DLD1 (cell line): ENCODE data around the gene ATL1.
"Not testable (repeated sequence)": the region's sequence is repeated elsewhere in the genome, so short reads cannot be mapped to it uniquely, and the experiment has no call there.

Source experiments
- in situ Hi-C: cut with HindIII; loops from 2 replicates; pipeline ENCODE4 v1.10.0; 2017; ENCODE audit warnings: low sequenced_read_pairs

ATL1 gene

DNA sequence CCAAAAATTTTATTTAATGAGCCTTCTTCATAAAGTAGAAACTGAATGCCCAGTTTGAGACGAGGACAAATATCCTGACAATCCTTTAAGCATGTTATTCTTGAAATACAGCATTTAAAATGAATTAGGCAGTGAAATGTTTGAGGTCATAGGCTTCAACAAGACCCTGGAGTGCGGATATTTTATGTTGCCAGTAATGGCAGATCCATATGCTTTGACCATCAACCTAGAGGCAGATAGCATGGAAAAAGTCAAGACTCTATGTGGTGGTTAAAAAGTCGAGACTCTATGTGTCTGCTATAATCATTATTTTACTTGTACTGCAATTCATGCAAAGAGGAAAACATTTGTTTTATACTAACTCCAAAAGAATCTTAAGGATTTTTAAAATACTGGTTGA, 25.5 kb upstream of the ATL1 start:
- in situ Hi-C loops = no loop called here

DNA sequence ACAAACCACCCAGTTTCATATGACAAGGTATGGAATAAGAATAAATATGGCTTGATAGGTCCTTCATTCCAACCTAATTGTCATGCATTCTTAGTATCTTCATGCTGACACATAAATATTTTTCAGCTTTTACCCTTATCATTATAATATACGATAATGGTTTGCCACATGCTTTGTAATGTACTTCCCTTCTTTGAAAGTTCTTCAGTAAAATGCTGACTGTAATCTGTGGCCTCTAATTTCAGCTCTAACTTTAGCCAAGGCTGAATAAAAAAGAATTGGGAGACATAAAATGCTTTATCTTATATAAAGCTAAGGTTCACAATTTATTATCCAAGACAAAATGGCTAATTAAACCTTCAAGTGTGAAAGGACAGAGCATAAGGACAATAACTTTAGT, 24.9 kb upstream of the ATL1 start:
- in situ Hi-C loops = no loop called here

DNA sequence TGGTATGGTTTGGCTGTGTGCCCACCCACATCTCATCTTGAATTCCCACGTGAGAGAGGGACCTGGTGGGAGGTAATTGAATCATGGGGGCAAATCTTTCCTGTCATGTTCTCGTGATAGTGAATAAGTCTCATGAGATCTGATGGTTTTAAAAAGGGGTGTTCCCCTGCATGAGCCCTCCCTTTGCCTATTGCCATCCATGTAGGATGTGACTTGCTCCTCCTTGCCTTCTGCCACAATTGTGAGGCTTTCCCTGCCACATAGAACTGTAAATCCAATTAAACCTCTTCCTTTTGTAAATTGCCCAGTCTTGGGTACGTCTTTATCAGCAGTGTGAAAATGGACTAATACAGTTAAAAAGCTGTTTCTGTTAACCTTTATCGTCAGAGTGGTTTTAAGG, 21.9 kb upstream of the ATL1 start:
- in situ Hi-C loops = not testable (repeated sequence)

DNA sequence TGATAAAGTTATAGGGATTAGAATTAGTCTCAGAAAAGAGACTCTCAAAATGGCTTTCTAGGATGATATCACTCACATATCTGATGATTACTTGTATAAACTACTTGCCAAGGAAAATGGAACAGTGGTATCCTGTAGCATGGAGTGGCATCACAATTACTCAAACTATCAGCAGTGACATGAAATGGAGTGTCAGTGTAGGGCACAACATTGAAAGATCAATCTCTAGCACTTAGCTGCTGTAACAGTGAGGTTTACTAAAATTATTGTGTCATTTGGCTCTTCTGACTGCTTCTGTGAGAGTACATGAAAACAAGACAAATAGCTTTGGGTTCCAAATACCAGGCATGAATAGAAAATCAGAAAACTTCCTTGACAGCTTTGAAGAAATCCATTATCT, 20.9 kb upstream of the ATL1 start:
- in situ Hi-C loops = no loop called here

DNA sequence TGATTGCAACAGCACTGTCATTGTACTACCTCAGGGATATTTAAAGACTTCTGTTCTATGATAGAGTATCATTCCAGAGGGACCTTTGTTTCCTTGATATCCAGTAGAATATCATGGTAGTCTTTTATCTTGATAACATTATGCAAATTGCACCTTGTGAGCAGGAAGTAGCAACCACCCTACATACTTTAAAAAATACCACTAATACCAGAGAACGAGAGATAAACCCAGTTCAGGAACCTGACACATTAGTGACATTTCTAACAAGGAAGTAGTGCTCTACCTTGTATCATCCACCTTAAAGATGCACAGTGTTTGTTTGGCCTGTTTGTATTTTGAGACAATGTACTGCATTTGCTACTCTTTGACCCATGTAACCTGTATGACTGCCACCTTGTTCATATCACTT, 18.8 kb upstream of the ATL1 start:
- in situ Hi-C loops = no loop called here

DNA sequence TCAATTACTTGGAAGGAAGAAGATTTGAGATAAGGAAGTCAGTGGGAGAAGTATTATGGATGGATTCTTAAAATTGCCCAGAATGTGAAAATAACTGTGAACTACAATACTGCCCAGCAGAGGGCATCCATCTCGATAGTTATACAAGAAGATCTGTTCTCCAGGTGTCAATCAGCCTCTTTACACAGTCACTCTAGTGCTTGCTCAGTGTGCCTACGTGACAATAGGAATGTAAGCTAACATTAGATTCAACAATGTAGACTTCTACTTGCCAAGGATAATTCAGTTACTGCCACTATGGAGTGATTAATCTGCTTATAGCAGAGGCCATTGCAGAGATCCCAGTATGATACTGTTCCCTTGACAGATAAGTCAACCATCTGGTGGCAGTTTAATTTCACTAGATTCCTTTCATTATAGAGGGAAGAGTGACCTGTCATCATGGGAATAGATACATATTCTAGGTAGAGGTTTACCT, 17.0 kb upstream of the ATL1 start:
- in situ Hi-C loops = no loop called here

DNA sequence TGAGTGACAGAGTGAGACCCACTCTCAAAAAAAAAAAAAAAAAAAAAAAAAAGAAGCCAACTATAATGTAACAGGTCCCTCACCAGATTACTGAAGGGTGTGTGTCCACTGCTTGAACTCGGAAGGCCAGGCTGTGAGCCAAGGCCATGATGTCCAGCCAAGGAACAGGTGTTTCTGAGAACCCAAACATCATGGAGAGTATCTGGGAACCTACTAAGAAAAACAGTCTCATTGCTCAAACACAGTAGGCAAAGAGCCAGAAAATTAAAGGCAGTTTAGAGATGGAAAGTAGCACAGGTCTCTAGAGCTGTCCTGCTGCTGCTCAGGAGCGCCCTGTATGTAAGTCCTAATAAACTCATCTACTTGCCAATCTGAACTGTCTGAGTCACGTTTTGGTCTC, 15.0 kb upstream of the ATL1 start:
- in situ Hi-C loops = no loop called here

DNA sequence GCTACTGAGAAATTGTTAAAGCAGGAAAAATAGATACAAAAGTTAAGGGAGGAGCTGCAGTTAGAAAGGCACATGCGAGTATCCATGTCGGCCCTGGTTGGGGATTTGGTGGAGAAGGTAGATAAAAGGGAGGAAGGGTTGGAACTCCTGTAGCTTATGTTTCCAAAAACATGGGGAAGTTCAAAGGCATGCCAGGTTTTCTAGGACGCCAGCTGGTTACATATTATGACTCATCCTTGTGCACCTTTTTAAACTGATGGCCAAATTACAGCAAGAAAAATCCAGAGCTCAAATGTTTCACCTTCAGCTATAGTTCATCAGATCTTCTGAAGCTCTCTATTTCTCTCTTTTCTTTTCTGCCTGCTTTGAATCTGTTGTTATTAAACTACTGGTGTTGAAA, 14.3 kb upstream of the ATL1 start:
- in situ Hi-C loops = no loop called here

DNA sequence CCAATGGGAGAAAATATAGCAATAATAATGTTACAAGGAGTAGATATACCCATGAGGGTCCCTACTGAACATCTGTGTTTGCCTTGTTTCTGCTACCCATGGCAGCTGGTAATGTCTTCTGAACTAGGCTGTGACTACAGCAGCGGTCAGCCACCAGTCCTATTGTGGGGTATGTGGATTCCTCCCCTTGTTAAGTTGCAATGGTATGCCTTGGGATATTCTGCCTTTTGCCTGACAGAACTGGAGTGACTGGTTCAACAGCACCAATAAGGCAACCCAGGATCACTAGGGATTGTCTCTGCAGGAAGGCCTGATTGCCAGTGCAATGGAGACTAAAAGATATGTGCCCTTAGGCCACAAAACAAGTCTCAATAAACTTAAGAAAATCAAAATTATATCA, 9.7 kb upstream of the ATL1 start:
- in situ Hi-C loops = no loop called here

DNA sequence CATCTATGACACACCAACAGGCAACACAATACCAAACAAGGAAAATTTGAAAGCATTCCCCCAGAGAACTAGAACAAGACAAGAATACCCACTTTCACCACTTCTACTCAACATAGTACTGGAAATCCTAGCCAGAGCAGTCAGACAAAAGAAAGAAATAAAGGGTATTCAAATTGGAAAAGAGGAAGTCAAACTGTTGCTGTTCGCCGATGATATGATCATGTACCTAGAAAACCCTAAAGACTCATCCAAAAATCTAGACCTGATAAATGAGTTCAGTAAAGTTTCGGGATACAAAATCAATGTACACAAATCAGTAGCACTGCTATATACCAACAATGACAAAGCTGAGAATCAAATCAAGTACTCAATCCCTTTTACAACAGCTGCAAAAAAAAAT, 8.1 kb upstream of the ATL1 start:
- in situ Hi-C loops = no loop called here

DNA sequence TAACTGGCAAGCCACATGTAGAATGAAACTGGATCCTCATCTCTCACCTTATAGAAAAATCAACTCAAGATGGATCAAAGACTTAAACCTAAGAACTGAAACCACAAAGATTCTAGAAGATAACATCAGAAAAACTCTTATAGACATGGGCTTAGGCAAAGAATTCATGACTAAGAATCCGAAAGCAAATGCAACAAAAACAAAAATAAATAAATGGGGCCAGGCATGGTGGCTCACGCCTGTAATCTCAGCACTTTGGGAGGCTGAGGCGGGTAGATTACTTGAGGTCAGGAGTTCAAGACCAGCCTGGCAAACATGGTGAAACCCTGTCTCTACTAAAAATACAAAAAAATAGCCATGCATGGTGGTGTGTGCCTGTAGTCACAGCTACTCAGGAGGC, 7.1 kb upstream of the ATL1 start:
- in situ Hi-C loops = not testable (repeated sequence)

DNA sequence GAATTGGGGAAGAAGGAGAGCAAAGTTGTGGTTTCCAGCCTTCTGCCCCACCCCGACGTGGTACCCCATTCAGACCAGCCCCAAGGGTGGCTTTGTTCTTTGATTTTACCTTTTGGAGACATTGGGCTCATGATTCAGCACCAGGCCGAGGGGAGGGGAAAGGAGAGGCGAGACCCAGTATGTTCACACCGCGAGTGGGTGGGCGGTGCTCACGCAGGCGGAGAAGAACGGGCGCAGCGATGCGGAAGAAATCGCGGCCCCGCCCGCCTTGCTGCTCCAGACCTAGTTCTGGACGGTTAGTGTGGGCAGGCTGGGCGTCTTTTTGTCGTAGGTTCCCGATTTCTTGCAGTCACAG, 963 bp downstream of the ATL1 start:
- in situ Hi-C loops = no loop called here

DNA sequence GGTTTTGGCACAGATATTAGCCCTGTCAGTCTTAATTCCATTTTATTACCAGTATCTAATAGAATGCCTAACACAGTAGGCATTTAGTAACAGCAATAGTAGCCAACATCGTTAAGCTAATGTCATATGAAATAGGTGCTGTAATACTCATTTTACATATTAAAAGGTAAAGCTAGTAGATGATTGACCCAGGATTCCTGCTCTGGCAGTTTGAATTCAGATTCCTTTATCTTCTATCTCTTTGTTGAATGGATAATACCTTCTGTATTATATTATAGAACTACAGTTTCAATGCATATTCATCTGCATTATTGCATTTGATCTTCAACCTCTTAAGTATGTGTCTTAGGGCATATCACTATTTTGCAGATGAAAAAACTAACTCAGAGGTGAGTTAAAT, 2.9 kb downstream of the ATL1 start:
- in situ Hi-C loops = no loop called here

DNA sequence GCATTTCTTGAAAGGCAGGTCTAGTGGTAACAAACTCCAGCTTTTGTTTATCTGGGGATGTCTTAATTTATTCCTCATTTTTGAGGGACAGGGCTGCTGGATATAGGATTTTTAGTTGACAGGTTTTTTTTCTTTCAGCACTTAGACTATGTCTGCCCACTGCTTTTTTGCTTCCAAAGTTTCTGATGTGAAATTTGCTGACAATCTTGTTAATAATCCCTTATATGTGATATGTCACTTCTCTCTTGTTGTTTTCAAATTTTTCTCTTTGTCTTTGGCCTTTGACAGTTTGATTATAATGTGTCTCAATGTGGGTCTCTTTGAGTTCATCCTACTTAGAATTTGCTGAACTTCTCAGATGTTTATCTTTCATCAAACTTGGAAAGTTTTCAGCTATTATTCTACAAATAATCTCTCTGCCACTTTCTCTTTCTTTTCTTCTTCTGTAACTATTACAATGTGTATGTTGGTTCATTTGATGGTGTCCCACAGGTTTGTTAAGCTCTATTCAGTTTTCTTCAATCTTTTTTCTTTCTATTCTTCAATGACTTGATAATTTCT, 9.8 kb downstream of the ATL1 start:
- in situ Hi-C loops = no loop called here

DNA sequence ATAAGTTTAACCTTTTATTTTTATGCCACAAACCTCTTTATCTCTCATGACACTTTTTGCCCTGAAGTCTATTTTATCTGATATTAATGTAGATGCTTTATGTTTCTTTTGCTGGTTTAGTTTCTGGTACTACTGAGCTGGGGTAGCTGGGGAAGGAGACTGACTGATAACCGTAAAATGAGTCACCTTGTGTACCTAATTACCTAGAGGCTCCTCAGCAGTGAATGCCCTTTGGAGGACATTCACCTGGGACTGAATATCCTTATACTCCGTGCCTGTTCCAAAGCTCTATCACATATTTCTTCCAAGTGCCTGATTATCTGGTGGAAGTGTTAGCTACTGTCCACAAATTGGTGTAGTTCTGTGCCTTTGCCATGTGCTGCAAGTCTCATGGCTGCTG, 13.9 kb downstream of the ATL1 start:
- in situ Hi-C loops = no loop called here

DNA sequence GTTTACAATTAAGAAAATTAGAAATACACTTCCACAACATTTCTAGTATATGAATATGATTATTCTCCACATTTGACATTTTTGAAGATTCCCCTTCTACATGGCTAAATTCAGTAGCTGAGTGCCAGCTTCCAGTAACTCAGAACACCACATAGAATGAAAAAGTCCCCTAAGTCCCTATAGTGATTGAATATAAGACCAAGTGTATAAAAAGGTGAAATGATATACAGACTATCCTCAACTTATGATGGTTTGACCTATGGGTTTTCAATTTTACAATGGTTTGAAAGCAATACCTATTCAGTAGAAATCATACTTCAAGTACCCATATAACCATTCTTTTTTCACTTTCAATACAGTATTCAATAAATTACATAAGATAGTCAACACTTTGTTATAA, 15.8 kb downstream of the ATL1 start:
- in situ Hi-C loops = loop anchor here (25.0 kb wide), 1 partner anchor 212 kb away; no protein-coding TSS in a partner anchor

DNA sequence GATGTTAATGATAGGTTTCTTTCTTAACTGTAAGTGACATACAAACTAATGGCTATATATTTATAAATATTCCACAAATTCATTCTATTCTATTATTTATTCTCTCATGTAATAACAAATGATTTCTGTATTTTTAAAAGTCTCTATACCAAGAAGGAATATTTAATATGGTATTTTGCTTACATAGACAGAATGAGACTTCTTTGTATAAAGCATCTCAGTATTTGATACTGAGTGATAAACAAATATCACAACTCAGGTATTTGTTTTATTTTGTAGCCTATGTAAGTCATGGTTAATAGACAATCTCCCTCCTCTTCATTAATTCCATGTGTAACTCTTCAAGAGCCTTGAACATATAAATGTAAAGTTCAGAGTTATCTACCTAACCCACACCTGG, 18.0 kb downstream of the ATL1 start:
- in situ Hi-C loops = loop anchor here (25.0 kb wide), 1 partner anchor 209 kb away; no protein-coding TSS in a partner anchor

DNA sequence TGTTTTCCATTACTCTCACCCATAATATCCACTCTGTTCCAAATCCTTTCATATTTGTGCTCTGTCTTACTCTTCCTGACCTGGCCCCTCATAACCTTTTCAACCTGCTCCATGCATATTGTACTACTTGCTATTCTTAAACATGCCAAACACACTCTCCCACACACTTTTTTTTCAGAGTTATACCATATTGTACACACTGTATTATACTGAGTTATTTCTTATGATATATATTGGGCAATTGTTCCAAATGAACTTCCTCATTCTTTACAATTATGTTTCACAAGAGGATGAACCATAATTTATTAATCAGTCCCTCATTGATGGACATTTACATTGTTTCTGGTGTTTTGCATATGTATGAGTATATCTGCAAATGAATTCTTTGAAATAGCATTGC, 18.5 kb downstream of the ATL1 start:
- in situ Hi-C loops = loop anchor here (25.0 kb wide), 1 partner anchor 209 kb away; no protein-coding TSS in a partner anchor

DNA sequence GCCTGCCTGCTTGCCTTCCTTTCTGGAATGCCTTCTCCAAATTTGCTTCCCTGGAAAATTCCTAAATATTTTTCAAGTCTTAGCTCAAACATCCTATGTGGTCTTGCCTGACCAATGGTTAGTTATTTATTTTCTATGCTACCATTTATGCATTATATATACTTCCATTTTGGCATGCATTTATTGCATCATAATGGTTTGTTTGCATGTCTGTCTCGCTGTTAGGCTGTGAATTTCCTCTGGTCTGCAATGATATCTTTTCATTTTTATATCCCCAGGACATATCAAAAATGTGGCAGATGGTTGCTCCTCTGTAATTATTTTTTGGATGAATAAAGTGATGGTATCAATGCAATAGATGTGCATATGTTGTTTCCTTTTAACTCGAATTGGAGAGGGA, 30.5 kb downstream of the ATL1 start:
- in situ Hi-C loops = loop anchor here (25.0 kb wide), 1 partner anchor 197 kb away; no protein-coding TSS in a partner anchor

DNA sequence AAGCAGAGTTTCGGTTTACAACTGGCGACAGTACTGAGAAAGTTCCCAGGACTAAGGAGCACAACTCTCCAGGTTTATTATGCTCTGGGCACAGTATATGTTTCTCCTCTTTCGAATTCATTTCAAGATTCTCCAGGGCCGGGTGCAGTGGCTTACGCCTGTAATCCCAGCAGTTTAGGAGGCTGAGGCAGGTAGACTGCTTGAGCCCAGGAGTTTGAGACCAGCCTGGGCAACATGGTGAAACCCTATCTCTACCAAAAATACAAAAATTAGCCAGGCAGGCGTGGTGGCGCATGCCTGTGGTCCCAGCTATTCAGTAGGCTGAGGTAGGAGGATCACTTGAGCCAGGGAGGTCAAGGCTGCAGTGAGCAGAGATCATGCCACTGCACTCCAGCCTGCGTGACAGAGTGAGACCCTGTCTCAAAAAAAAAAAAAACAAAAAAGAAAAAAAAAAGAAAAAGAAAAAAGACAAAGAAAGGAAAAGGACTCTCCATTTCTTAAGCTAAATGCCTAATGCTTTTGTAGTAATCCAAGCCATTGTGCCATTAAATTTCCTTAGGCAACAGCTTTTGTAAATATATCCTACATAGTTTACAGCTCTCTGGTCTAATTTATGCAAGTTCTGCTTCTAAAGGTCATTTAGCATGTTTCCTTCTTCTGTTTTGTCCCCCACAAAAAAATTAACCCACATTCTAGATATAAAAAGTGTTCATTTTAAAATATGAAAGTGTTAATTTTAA, 34.8 kb downstream of the ATL1 start:
- in situ Hi-C loops = loop anchor here (25.0 kb wide), 1 partner anchor 193 kb away; no protein-coding TSS in a partner anchor

DNA sequence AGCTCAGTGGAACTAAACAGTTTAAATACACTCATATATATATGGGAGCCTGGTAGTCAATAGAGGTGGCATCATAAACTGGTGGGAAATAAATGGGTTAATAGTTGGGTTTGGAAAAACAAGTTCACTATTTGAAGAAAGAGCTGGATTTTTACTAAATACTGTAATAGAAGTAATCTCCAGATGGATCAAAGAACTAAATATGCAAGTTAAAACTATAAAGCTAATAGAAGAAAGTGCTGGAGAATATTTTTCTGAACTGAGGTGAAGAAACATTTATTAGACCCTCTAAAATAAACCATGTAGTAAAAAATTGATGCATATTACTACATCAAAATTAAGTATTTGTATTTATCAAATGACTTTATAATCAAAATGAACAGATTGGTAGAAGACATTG, 38.8 kb downstream of the ATL1 start:
- in situ Hi-C loops = loop anchor here (25.0 kb wide), 1 partner anchor 189 kb away; no protein-coding TSS in a partner anchor

DNA sequence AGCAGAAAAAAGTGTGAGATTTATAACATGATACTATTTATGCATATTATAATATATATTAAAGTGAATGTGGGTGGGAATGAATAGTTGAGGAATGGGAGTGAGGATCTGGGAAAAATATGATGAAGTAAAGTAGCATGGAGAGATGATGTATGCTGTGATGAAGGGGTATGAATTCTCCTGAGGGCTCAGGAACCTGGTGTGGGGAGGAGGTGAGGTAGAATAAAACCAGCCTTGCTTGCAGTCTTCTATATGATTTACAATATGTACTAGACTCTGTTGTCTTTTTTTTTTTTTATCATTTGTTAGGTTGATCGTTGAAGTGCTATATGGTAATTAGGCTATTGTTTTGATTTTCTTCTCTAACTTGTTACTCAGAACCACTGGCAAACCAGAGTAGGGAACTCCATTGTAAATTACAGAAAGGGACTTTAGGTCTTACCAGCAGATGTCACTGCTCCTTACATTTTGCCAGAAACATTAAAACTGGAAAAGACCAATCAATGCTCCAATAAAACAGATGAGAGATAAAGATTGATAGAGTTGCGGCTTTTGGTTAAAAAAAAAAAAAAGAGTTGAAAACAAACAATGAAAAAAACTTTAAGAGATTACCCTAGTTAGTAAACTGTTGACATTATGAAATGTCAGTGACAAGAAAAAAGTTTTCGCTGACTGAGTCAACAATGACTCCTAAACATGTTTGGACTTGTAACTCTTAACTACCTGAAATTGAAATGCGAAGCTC, 39.9 kb downstream of the ATL1 start:
- in situ Hi-C loops = loop anchor here (25.0 kb wide), 1 partner anchor 187 kb away; no protein-coding TSS in a partner anchor
